K562 (cell line): ENCODE measurements around the gene CLDND2. TPM values are rescaled to one million over a fixed set of nuclear protein-coding genes. Genes with fewer than 3 reads are reported as not detected.

Experiments
- ATAC-seq: fragments of 200-7000 bp; cut with Tn5 transposase; 3 replicates; pipeline ENCODE4 v1.9.1; 2020; ENCODE audit warnings: moderate library complexity
- BruUV-seq: library from RNA; stranded (reverse); fragments of 400-500 nt; replicated peaks from 2 replicates; lab custom pipeline; 2021; lab: Mats Ljungman, UMichigan
- CTCF ChIA-PET: fragments of 300-600 bp; formaldehyde crosslinking; extraction: SDS; loops from one replicate; lab custom pipeline; 2021; ENCODE audit warnings: low intra/inter-chr PET ratio; lab: Yijun Ruan, JAX
- POLR2A ChIA-PET: fragments of 300-600, 350-650 bp; sonication (Branson Sonifier 250); formaldehyde crosslinking; extraction: SDS; loops from one replicate; lab custom pipeline; 2021; ENCODE audit warnings: antibody characterized with exemption, inconsistent platforms; lab: Yijun Ruan, JAX
- DNase-seq, 4 experiments: peaks; one replicate each; pipeline versions ENCODE4 v3.0.0 to v3.0.0-alpha.2; 2011 to 2018; ENCODE audit warnings: low spot score in 3 of 4, mixed read lengths in 3 of 4; ENCODE audit errors: extremely low read depth in 1 of 4
- FAIRE-seq: peaks from 2 replicates; lab custom pipeline; 2011; peaks lifted over from hg19 to GRCh38; lab: Jason Lieb, UNC
- H2AFZ ChIP-seq: 2 replicates; pipeline ENCODE4 v1.6.0; 2011; ENCODE audit warnings: low read depth, low read length, control low read depth, inconsistent platforms
- H3K27ac ChIP-seq: fragments of 200-600 bp; 3 replicates; pipeline ENCODE4 v1.8.0; 2011; ENCODE audit warnings: low read depth, mild to moderate bottlenecking, control low read depth, inconsistent platforms, low read length, moderate library complexity, mixed read lengths; ENCODE audit errors: extremely low read depth
- H3K27me3 ChIP-seq, 2 experiments: fragments of 300-600 bp in 1 of 2; 2 replicates in 1 of 2; 3 replicates in 1 of 2; pipeline versions ENCODE4 v1.6.0 to v1.8.0; 2011; ENCODE audit warnings: inconsistent platforms in 2 of 2, low read length in 2 of 2, mild to moderate bottlenecking in 1 of 2, mixed read lengths in 1 of 2, moderate library complexity in 1 of 2; ENCODE audit not compliant: control insufficient read depth in 2 of 2, insufficient read depth in 2 of 2
- H3K36me3 ChIP-seq: fragments of 300-600 bp; 3 replicates; pipeline ENCODE4 v1.8.0; 2011; ENCODE audit warnings: mild to moderate bottlenecking, low read length, inconsistent platforms; ENCODE audit not compliant: control insufficient read depth, insufficient read depth
- H3K4me1 ChIP-seq, 2 experiments: fragments of 200-600 bp in 1 of 2; replicated peaks in 1 of 2; 2 replicates in 1 of 2; 3 replicates in 1 of 2; pipeline versions ENCODE4 v1.5.1 to v1.8.0; 2011; ENCODE audit warnings: inconsistent platforms in 2 of 2, low read length in 2 of 2, mild to moderate bottlenecking in 1 of 2, mixed read lengths in 1 of 2, moderate library complexity in 1 of 2; ENCODE audit not compliant: control insufficient read depth in 2 of 2, insufficient read depth in 2 of 2
- H3K4me2 ChIP-seq: 2 replicates; pipeline ENCODE4 v1.6.1; 2011; ENCODE audit warnings: low read length, control low read depth, inconsistent platforms, mixed read lengths; ENCODE audit not compliant: insufficient read depth
- H3K4me3 ChIP-seq: fragments of 200-600 bp; sonication (generic), shearing (Covaris generic); 2 replicates; pipeline ENCODE4 v1.5.1; 2016; ENCODE audit warnings: control low read depth, inconsistent platforms
- H3K79me2 ChIP-seq: fragments of 200-600 bp; 3 replicates; pipeline ENCODE4 v1.8.0; 2011; ENCODE audit warnings: low read length, inconsistent platforms; ENCODE audit not compliant: control insufficient read depth, insufficient read depth
- H3K9ac ChIP-seq, 2 experiments: 2 replicates each; pipeline versions ENCODE4 v1.6.0 to v1.6.1; 2011; ENCODE audit warnings: low read depth in 2 of 2, low read length in 2 of 2, control low read depth in 1 of 2, inconsistent platforms in 1 of 2, mild to moderate bottlenecking in 1 of 2, mixed read lengths in 1 of 2; ENCODE audit not compliant: insufficient read depth in 1 of 2
- H3K9me1 ChIP-seq: one replicate; pipeline ENCODE4 v1.6.0; 2011; ENCODE audit warnings: inconsistent platforms, mild to moderate bottlenecking, low read length, moderate library complexity; ENCODE audit not compliant: control insufficient read depth, insufficient read depth
- H3K9me3 ChIP-seq: replicated peaks from 2 replicates; pipeline ENCODE4 v1.5.1; 2011; ENCODE audit warnings: low read depth, low read length, inconsistent platforms; ENCODE audit not compliant: control insufficient read depth, insufficient read depth
- H4K20me1 ChIP-seq: replicated peaks from 2 replicates; pipeline ENCODE4 v1.6.1; 2011; ENCODE audit warnings: low read length, inconsistent platforms, mixed read lengths; ENCODE audit not compliant: control insufficient read depth, insufficient read depth
- CXXC5 ChIP-seq: fragments of 250-450 bp; sonication (Bioruptor Pico); IDR thresholded peaks from 2 replicates; pipeline ENCODE4 v1.8.0; 2022; ENCODE audit warnings: inconsistent platforms, mild to moderate bottlenecking, moderate library complexity
- GTF2A2 ChIP-seq: IDR thresholded peaks from 2 replicates; pipeline ENCODE4 v1.6.1; 2016; ENCODE audit warnings: mild to moderate bottlenecking, missing genetic modification characterization, missing compliant biosample characterization
- IFI16 ChIP-seq: fragments of 250-450 bp; sonication (Bioruptor Pico); IDR thresholded peaks from 2 replicates; pipeline ENCODE4 v2.1.2; 2022; ENCODE audit warnings: mild to moderate bottlenecking, inconsistent platforms
- NR1H2 ChIP-seq: sonication (generic); formaldehyde crosslinking; IDR thresholded peaks from 2 replicates; pipeline ENCODE4 v1.4.0; 2020; ENCODE audit warnings: mild to moderate bottlenecking, missing genetic modification reagents
- POLR2AphosphoS5 ChIP-seq: IDR thresholded peaks from 2 replicates; pipeline ENCODE4 v1.6.1; 2011; ENCODE audit warnings: mild to moderate bottlenecking, low read depth, low read length, moderate library complexity; ENCODE audit not compliant: control insufficient read depth, insufficient read depth
- PYGO2 ChIP-seq: fragments of 450-650 bp; IDR thresholded peaks from 2 replicates; pipeline ENCODE4 v1.6.1; 2016; ENCODE audit warnings: mild to moderate bottlenecking, missing genetic modification characterization, moderate library complexity, missing compliant biosample characterization
- ZKSCAN1 ChIP-seq: fragments of 150-350 bp; IDR thresholded peaks from 2 replicates; pipeline ENCODE4 v1.6.1; 2016; ENCODE audit warnings: low read depth, low read length
- WGBS: fragments of 100-300 bp; shearing (Covaris generic); methylation state at CpG from one replicate; pipeline ENCODE4 v1.1.6; 2016; ENCODE audit warnings: low coverage, mixed read lengths; ENCODE audit not compliant: insufficient coverage; ENCODE audit errors: missing lambda C conversion rate; 5-methylcytosine and 5-hydroxymethylcytosine counted together
- in situ Hi-C: fragments of 300-500 bp; cut with MboI; formaldehyde crosslinking; loops from 4 replicates; pipeline ENCODE4 v1.15.0; 2018; ENCODE audit warnings: inconsistent platforms, mixed read lengths
- intact Hi-C: fragments of 100-400 bp; cut with micrococcal nuclease; formaldehyde crosslinking; loops from 2 replicates; pipeline ENCODE4 v1.14.2; 2022
- polyA plus RNA-seq, 8 experiments: library from polyadenylated mRNA; depleted of rRNA in 4 of 8; stranded (reverse) in 5 of 8; unstranded in 3 of 8; fragments of >200 nt; fragmentation: Nextera tagmentation in 2 of 8; fragmentation: Illumina TruSeq in 1 of 8; extraction: Ambion mirVana in 2 of 8; extraction: Trizol in 1 of 8; gene quantifications; 2 replicates each; pipeline versions ENCODE4 v1.2.1 to v1.2.3, GENCODE V29; 2011 to 2014; ENCODE audit warnings: inconsistent platforms in 1 of 8, missing spikeins in 1 of 8
- total RNA-seq, 7 experiments: library from RNA; depleted of rRNA in 6 of 7; stranded (reverse); fragments of >200 nt in 6 of 7; fragmentation: Illumina TruSeq in 2 of 7; extraction: Trizol in 2 of 7; gene quantifications; 2 replicates each; pipeline versions ENCODE4 v1.2.1 to v1.2.3, GENCODE V29; 2011 to 2021; ENCODE audit warnings: low replicate concordance in 1 of 7
- TF ChIP-seq, protein P1 (sequence below): sonication (generic); formaldehyde crosslinking; IDR thresholded peaks from 2 replicates; pipeline ENCODE4 v1.8.0; 2022; ENCODE audit warnings: missing genetic modification reagents, mild to moderate bottlenecking, moderate library complexity, borderline replicate concordance
- TF ChIP-seq, protein P2 (sequence below): fragments of 450-650 bp; formaldehyde crosslinking; IDR thresholded peaks from 2 replicates; pipeline ENCODE4 v1.4.0; 2020; ENCODE audit warnings: mild to moderate bottlenecking
- TF ChIP-seq, protein P3 (sequence below): fragments of 200-800 bp; sonication (Bioruptor generic); IDR thresholded peaks from 2 replicates; pipeline ENCODE4 v1.6.1; 2017; ENCODE audit warnings: missing genetic modification characterization, missing compliant biosample characterization

CLDND2 gene
- total and polyA plus RNA-seq, 9 of the 15 experiments (the other 6 are each of a cell fraction or from before 2014, with no cell fraction given): 0.45 to 4.0 (median 1.2) TPM; not detected in 3

DNA sequence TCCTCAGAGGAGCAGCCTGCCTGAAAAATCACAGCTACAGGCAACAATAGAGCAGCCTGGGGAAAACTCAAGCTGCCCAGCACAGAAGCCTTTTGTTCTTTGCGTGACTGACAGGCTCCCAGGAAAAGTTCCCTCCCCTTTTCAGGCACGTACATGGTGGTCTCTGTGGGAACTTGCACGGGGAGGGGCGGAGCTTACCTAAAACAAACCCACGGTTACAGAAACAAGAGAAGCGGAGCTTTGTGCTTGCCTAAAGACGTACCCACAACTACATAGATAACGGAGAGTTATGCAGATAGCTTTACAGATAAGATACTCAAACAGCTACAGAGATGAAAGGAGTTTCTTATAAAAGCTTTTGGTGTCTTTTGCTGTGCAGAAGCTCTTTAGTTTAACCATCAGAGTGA is 14.1 kb downstream of the CLDND2 start (continued):
- TF ChIP-seq PYGO2 (tag): no peak

DNA sequence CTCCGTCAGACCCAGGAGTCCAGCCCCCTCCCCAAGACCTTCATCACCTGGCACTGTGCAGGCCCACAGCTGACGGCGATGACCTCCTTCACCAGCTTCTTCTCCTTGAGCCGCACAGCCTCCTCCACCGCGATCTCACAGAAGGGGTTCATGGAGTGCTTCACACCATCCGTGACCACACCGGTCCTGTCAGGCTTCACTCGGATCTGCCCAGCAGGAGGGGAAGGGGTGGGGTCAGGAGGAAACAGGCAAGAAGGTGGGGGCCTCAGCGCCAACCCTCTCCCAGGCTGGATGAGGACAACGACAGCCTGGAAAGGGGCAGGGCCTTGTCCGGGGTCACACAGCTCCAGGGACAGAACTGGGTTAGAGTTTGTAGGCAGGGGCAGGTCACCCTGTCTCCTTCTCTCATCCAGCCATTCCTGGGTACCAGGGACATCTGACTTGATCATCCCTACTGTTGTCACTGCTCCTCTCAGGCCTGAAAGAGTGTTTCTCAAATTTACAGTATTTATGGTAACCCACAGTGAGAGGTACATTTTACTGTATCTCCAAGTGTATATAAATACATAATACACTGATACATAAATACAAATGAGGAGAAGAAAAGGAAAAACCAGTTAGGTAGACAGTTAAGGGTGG is 14.6 kb downstream of the CLDND2 start:
- intact Hi-C loops (loop anchor here (5.0 kb wide), 1 partner anchor 38 kb away; the partner anchor contains the start of gene C19orf84), in situ Hi-C loops (no loop called here)
- CTCF ChIA-PET: no interaction called here
- Histone ChIP-seq H3K79me2 (peaks cover 13% of the 10 kb centered on the region), H3K9ac (peak overlapping the region in 1 of 2 experiments; percentile 83; a peak in 2 of 4 replicates), H3K9me3 (no peaks in the 10 kb centered on the region), H3K9me1 (peaks cover 5% of the 10 kb centered on the region), H3K4me1 (peaks cover 29 to 36% of the 10 kb centered on the region in 2 experiments), H2AFZ (no peak overlapping the region), H3K4me3 (no peak overlapping the region), H4K20me1 (0 out of 2 replicates have a peak, but pooled peaks cover 4% of the 10 kb centered on the region), H3K27me3 (no peaks in the 10 kb centered on the region), H3K27ac (peak overlapping the region; percentile 32; the same call in 2 of the 3 replicates), H3K36me3 (peaks cover 39% of the 10 kb centered on the region), H3K4me2 (no peak overlapping the region)
- DNase-seq: peak in 2 of 4 experiments; percentile 40 to 46
- BruUV-seq: no TSS peak
- ATAC-seq: no peak
- WGBS: 83% methylated on average over 11 of the region's 12 CpGs
- TF ChIP-seq NR1H2 (CRISPR knock-in tag): no peak
- TF ChIP-seq, protein P1, sequence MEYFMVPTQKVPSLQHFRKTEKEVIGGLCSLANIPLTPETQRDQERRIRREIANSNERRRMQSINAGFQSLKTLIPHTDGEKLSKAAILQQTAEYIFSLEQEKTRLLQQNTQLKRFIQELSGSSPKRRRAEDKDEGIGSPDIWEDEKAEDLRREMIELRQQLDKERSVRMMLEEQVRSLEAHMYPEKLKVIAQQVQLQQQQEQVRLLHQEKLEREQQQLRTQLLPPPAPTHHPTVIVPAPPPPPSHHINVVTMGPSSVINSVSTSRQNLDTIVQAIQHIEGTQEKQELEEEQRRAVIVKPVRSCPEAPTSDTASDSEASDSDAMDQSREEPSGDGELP (CRISPR knock-in tag): 0 out of 2 replicates have a peak, but pooled peaks have one; percentile 14
- TF ChIP-seq, protein P2, sequence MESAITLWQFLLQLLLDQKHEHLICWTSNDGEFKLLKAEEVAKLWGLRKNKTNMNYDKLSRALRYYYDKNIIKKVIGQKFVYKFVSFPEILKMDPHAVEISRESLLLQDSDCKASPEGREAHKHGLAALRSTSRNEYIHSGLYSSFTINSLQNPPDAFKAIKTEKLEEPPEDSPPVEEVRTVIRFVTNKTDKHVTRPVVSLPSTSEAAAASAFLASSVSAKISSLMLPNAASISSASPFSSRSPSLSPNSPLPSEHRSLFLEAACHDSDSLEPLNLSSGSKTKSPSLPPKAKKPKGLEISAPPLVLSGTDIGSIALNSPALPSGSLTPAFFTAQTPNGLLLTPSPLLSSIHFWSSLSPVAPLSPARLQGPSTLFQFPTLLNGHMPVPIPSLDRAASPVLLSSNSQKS (CRISPR knock-in tag): no peak
- TF ChIP-seq, protein P3, sequence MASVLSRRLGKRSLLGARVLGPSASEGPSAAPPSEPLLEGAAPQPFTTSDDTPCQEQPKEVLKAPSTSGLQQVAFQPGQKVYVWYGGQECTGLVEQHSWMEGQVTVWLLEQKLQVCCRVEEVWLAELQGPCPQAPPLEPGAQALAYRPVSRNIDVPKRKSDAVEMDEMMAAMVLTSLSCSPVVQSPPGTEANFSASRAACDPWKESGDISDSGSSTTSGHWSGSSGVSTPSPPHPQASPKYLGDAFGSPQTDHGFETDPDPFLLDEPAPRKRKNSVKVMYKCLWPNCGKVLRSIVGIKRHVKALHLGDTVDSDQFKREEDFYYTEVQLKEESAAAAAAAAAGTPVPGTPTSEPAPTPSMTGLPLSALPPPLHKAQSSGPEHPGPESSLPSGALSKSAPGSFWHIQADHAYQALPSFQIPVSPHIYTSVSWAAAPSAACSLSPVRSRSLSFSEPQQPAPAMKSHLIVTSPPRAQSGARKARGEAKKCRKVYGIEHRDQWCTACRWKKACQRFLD (CRISPR knock-in tag): no peak
- no peak for TF ChIP-seq CXXC5 (CRISPR knock-in tag)
- TF ChIP-seq GTF2A2 (tag): no peak
- no peak for TF ChIP-seq ZKSCAN1
- TF ChIP-seq POLR2AphosphoS5: no peak
- TF ChIP-seq IFI16 (CRISPR knock-in tag): no peak
- POLR2A ChIA-PET: interaction anchor here (0.8 to 1.7 kb wide), 5 partner anchors 10 to 14 kb away, joined by 3 to 7 read pairs (median 4); partner anchors contain the start of gene ETFB
- no peak for FAIRE-seq
